ENCODE data around the gene KCNJ4. TPM values are rescaled to one million over a fixed set of nuclear protein-coding genes. Genes with fewer than 3 reads are reported as not detected.

Gene KCNJ4
- total RNA-seq, 1 experiment from 2014 or later = 0.27 TPM

DNA sequence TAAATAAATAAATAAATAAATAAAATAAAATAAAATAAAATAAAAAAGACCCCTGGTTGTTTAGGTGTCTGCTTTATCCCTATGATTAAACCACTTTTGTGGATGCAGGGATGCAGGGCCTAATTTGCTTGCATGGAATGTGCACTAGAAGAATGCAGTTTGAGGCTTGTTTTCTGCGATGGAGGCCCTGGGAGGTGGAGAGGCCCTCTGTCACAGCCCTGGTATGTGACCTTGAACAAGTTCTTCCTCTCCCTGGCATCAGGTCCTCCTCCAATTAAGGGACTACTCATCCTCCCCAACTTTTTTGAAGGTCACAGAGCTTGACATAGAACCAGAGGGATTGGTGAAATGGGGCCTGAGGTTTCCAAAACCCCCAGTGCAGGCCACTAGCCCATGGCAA lies 22.7 kb downstream of the KCNJ4 start:
- TF ChIP-seq, protein P1, sequence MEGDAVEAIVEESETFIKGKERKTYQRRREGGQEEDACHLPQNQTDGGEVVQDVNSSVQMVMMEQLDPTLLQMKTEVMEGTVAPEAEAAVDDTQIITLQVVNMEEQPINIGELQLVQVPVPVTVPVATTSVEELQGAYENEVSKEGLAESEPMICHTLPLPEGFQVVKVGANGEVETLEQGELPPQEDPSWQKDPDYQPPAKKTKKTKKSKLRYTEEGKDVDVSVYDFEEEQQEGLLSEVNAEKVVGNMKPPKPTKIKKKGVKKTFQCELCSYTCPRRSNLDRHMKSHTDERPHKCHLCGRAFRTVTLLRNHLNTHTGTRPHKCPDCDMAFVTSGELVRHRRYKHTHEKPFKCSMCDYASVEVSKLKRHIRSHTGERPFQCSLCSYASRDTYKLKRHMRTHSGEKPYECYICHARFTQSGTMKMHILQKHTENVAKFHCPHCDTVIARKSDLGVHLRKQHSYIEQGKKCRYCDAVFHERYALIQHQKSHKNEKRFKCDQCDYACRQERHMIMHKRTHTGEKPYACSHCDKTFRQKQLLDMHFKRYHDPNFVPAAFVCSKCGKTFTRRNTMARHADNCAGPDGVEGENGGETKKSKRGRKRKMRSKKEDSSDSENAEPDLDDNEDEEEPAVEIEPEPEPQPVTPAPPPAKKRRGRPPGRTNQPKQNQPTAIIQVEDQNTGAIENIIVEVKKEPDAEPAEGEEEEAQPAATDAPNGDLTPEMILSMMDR (IDR thresholded peaks at IDR 0.05; ENCODE audit: insufficient read depth in 1 of 2, low read depth in 1 of 2, low read length in 1 of 2, severe bottlenecking in 1 of 2, unreplicated experiment in 1 of 2) = no peak
- ChIA-PET CTCF (interaction anchor here (0.6 kb wide), 1 partner anchor 569 kb away, joined by 3 read pairs; no protein-coding TSS in a partner anchor), POLR2A (no interaction called here)
- Mint-ChIP-seq H3K36me3 (ENCODE audit: insufficient read depth, unreplicated experiment) (no peaks in the 10 kb centered on the region), H3K4me1 (ENCODE audit: low read depth, unreplicated experiment) (no peaks in the 10 kb centered on the region), H3K27ac (ENCODE audit: unreplicated experiment) (no peak overlapping the region), H3K9me3 (ENCODE audit: unreplicated experiment) (no peaks in the 10 kb centered on the region), H3K27me3 (ENCODE audit: insufficient read depth, unreplicated experiment) (peaks cover 3% of the 10 kb centered on the region), H3K4me3 (ENCODE audit: unreplicated experiment) (no peak overlapping the region)
- H3K4me3 ChIP-seq (ENCODE audit: low read depth, low read length) = no peak overlapping the region
- BruUV-seq (replicated peaks) = no TSS peak
- H3K9me3 ChIP-seq = no peaks in the 10 kb centered on the region
- H3K27me3 ChIP-seq (replicated peaks; ENCODE audit: control insufficient read depth, insufficient read depth, low read length) = no peaks in the 10 kb centered on the region
- no peaks in the 10 kb centered on the region for H3K36me3 ChIP-seq (ENCODE audit: control insufficient read depth, insufficient read depth, low read length)
- no peaks in the 10 kb centered on the region for H3K4me1 ChIP-seq
- DNase-seq = no peak
- intact Hi-C loops (cut with micrococcal nuclease; ENCODE audit: unreplicated experiment) = no loop called here

DNA sequence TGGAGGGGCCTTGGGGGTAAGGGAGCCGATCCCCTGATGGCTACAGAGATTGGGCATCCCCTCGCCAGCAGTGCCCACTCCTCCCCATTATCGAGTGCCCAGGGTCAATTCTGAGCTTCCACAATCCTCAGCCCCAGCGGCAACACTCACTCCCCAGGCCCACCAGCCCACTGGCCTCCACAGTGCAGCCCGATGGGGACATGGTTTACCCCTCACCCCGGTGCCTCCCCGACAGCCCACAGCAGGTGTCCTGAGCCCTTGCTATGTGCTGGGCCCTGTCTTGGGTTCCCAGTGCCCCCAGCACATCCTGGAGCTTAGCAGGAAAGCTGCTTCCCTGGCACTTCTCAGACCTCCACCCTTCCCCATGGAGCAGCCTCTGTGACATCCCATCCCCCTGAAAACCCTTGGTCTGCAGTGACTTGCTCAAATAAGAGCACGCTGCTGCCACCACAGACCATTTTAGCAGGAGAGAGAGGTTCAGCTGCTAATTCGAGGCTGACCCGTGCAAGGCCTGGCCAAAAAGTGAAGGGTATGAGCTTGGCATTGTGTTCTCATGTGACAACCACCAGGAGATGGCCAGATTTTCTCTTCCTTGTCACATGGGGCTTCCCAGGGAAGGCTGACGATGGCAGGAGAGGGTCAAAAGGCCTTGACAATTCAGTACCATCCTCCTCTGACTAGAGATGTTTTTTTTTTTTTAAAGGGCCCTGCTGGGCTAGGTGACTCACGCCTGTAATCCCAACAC lies 23.6 kb downstream of the KCNJ4 start:
- Histone ChIP-seq H3K9me3 (no peaks in the 10 kb centered on the region), H3K4me1 (no peaks in the 10 kb centered on the region), H3K4me3 (ENCODE audit: low read depth, low read length) (no peak overlapping the region), H3K36me3 (ENCODE audit: control insufficient read depth, insufficient read depth, low read length) (no peaks in the 10 kb centered on the region), H3K27me3 (replicated peaks; ENCODE audit: control insufficient read depth, insufficient read depth, low read length) (no peaks in the 10 kb centered on the region)
- CTCF ChIA-PET = interaction anchor here (0.7 kb wide), 1 partner anchor 12 kb away, joined by 3 read pairs; no protein-coding TSS in a partner anchor
- H3K27me3 Mint-ChIP-seq (ENCODE audit: insufficient read depth, unreplicated experiment) = peaks cover 3% of the 10 kb centered on the region
- BruUV-seq (replicated peaks) = no TSS peak
- H3K4me3 Mint-ChIP-seq (ENCODE audit: unreplicated experiment) = no peak overlapping the region
- no peaks in the 10 kb centered on the region for H3K36me3 Mint-ChIP-seq (ENCODE audit: insufficient read depth, unreplicated experiment)
- no peaks in the 10 kb centered on the region for H3K4me1 Mint-ChIP-seq (ENCODE audit: low read depth, unreplicated experiment)
- no peaks in the 10 kb centered on the region for H3K9me3 Mint-ChIP-seq (ENCODE audit: unreplicated experiment)
- H3K27ac Mint-ChIP-seq (ENCODE audit: unreplicated experiment) = no peak overlapping the region
- TF ChIP-seq, protein P1 (IDR thresholded peaks at IDR 0.05; ENCODE audit: insufficient read depth in 1 of 2, low read depth in 1 of 2, low read length in 1 of 2, severe bottlenecking in 1 of 2, unreplicated experiment in 1 of 2) = no peak
- POLR2A ChIA-PET = no interaction called here
- intact Hi-C loops (cut with micrococcal nuclease; ENCODE audit: unreplicated experiment) = no loop called here
- no peak for DNase-seq

DNA sequence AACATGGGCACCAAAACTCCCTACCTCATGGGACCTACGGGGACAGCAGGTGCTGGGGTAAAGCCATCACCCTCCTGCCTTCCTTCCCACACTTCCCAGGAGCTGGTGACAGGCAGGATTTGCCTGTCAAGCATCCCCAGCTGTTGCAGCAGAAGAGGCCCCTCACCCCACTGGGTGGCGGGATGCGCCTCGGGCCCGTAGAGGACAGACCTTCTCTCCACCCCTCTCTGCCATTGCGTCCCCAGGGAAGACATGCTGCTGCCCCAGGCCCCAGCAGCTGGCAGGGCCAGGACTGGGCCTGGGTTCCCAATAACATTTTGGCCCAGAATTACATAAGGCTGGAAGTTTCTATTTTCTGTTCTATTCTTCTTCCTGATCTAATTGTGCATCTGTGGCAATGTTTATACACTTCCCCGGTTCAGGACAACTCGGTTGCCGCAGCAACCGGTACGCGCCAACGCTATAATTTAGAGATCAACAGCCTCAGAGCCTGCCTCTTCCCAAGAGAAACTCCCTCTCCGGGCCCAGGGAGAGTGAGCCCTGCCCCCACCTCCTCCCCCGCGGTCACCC lies 25.4 kb downstream of the KCNJ4 start:
- no peak for DNase-seq
- Mint-ChIP-seq H3K36me3 (ENCODE audit: insufficient read depth, unreplicated experiment) (no peaks in the 10 kb centered on the region), H3K27me3 (ENCODE audit: insufficient read depth, unreplicated experiment) (peaks cover 2% of the 10 kb centered on the region), H3K9me3 (ENCODE audit: unreplicated experiment) (no peaks in the 10 kb centered on the region), H3K4me3 (ENCODE audit: unreplicated experiment) (no peak overlapping the region), H3K4me1 (ENCODE audit: low read depth, unreplicated experiment) (no peaks in the 10 kb centered on the region), H3K27ac (ENCODE audit: unreplicated experiment) (no peak overlapping the region)
- TF ChIP-seq, protein P1 (IDR thresholded peaks at IDR 0.05; ENCODE audit: insufficient read depth in 1 of 2, low read depth in 1 of 2, low read length in 1 of 2, severe bottlenecking in 1 of 2, unreplicated experiment in 1 of 2) = no peak
- intact Hi-C loops (cut with micrococcal nuclease; ENCODE audit: unreplicated experiment) = no loop called here
- ChIA-PET CTCF (interaction anchor here (0.6 kb wide), 1 partner anchor 9 kb away, joined by 4 read pairs; no protein-coding TSS in a partner anchor), POLR2A (no interaction called here)
- Histone ChIP-seq H3K4me3 (ENCODE audit: low read depth, low read length) (no peak overlapping the region), H3K9me3 (no peaks in the 10 kb centered on the region), H3K27me3 (replicated peaks; ENCODE audit: control insufficient read depth, insufficient read depth, low read length) (no peaks in the 10 kb centered on the region), H3K36me3 (ENCODE audit: control insufficient read depth, insufficient read depth, low read length) (no peaks in the 10 kb centered on the region), H3K4me1 (peaks cover 3% of the 10 kb centered on the region)
- no TSS peak for BruUV-seq (replicated peaks)

Data from Caco-2 (cell line).